GM12875 (cell line): ENCODE results near the gene PCDHGA5.
"Not testable (repeated sequence)": the region's sequence is repeated elsewhere in the genome, so short reads cannot be mapped to it uniquely, and the experiment has no call there.

ENCODE experiments used
- H3K4me3 ChIP-seq: one replicate; pipeline ENCODE4 v1.5.1; 2011; ENCODE audit warnings: low read depth, low read length, control low read depth
- TF ChIP-seq, protein P1 (sequence below): IDR thresholded peaks from 2 replicates; pipeline ENCODE4 v1.5.1; 2011; ENCODE audit warnings: low read depth, mild to moderate bottlenecking, control low read depth, inconsistent platforms, low read length, moderate library complexity, borderline replicate concordance; ENCODE audit not compliant: insufficient read depth

Gene PCDHGA5

DNA sequence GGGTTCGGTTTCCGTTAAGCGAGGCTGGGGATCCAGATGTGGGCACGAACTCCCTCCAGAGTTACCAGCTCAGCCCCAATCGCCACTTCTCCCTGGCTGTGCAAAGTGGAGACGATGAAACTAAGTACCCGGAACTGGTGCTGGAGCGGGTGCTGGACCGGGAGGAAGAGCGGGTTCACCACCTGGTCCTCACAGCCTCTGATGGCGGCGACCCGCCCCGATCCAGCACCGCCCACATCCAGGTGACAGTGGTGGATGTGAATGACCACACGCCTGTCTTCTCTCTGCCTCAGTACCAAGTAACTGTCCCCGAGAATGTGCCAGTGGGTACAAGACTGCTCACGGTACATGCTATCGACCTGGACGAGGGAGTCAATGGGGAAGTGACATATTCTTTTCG lies 19.4 kb downstream of the PCDHGA5 start:
- TF ChIP-seq, protein P1, sequence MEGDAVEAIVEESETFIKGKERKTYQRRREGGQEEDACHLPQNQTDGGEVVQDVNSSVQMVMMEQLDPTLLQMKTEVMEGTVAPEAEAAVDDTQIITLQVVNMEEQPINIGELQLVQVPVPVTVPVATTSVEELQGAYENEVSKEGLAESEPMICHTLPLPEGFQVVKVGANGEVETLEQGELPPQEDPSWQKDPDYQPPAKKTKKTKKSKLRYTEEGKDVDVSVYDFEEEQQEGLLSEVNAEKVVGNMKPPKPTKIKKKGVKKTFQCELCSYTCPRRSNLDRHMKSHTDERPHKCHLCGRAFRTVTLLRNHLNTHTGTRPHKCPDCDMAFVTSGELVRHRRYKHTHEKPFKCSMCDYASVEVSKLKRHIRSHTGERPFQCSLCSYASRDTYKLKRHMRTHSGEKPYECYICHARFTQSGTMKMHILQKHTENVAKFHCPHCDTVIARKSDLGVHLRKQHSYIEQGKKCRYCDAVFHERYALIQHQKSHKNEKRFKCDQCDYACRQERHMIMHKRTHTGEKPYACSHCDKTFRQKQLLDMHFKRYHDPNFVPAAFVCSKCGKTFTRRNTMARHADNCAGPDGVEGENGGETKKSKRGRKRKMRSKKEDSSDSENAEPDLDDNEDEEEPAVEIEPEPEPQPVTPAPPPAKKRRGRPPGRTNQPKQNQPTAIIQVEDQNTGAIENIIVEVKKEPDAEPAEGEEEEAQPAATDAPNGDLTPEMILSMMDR = no peak
- no peak overlapping the region for H3K4me3 ChIP-seq

DNA sequence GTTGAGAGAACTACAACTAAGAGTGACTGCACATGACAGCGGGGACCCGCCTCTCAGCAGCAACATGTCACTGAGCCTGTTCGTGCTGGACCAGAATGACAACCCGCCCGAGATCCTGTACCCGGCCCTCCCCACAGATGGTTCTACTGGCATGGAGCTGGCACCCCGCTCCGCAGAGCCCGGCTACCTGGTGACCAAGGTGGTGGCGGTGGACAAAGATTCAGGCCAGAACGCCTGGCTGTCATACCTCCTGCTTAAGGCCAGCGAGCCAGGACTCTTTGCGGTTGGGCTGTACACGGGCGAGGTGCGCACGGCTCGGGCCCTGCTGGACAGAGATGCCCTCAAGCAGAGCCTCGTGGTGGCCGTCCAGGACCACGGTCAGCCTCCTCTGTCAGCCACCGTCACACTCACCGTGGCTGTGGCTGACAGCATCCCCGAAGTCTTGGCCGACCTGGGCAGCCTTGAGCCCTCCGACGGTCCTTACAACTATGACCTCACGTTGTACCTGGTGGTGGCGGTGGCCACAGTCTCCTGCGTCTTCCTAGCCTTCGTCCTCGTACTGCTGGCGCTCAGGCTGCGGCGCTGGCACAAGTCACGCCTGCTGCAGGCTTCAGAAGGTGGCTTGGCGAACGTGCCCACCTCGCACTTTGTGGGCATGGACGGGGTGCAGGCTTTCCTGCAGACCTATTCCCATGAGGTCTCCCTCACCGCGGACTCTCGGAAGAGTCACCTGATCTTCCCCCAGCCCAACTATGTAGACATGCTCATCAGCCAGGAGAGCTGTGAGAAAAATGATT lies 20.7 kb downstream of the PCDHGA5 start:
- H3K4me3 ChIP-seq = no peak overlapping the region
- TF ChIP-seq, protein P1 = no peak

DNA sequence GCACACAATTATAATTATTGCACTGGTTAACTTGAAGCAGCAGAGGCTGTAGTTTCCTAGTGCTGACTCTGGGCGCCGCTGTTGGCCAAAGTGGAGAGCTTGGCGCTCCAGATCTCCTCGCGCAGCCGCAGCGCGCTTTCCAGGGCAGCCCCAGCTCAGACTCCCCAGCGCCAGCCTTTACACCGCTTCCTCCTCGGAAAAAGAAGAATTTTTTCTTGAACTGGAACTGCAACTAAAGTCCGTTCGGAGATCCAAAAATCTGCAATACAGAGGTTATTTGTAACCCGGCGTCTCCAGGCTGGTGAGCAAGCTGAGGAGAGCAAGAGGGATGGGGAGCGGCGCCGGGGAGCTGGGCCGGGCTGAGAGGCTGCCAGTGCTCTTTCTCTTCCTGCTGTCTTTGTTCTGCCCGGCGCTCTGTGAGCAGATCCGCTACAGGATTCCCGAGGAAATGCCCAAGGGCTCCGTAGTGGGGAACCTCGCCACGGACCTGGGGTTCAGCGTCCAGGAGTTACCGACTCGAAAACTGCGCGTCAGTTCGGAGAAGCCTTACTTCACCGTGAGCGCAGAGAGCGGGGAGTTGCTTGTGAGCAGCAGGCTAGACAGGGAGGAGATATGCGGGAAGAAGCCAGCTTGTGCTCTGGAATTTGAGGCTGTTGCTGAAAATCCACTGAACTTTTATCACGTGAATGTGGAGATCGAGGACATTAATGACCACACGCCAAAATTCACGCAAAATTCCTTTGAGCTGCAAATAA lies 23.8 kb downstream of the PCDHGA5 start, which contains the start of gene PCDHGB4:
Gene PCDHGB4, plus strand, starts transcription at position 142 of the 755 bp plus-strand sequence. Its CDS starts 187 bp downstream, at position 329.
- TF ChIP-seq, protein P1 = peak; percentile 31; the same call in 1 of the 2 replicates
- H3K4me3 ChIP-seq = not testable (repeated sequence)

DNA sequence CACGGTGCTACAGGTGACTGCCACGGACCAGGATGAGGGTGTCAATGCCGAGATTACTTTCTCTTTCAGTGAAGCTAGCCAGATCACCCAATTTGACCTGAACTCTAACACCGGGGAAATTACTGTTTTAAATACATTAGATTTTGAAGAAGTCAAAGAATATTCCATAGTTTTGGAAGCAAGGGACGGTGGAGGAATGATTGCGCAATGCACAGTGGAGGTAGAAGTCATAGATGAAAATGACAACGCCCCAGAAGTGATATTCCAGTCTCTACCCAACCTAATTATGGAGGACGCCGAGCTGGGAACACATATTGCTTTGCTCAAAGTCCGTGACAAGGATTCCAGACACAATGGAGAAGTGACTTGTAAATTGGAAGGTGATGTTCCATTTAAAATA lies 24.7 kb downstream of the PCDHGA5 start:
- H3K4me3 ChIP-seq = no peak overlapping the region
- TF ChIP-seq, protein P1 = no peak

DNA sequence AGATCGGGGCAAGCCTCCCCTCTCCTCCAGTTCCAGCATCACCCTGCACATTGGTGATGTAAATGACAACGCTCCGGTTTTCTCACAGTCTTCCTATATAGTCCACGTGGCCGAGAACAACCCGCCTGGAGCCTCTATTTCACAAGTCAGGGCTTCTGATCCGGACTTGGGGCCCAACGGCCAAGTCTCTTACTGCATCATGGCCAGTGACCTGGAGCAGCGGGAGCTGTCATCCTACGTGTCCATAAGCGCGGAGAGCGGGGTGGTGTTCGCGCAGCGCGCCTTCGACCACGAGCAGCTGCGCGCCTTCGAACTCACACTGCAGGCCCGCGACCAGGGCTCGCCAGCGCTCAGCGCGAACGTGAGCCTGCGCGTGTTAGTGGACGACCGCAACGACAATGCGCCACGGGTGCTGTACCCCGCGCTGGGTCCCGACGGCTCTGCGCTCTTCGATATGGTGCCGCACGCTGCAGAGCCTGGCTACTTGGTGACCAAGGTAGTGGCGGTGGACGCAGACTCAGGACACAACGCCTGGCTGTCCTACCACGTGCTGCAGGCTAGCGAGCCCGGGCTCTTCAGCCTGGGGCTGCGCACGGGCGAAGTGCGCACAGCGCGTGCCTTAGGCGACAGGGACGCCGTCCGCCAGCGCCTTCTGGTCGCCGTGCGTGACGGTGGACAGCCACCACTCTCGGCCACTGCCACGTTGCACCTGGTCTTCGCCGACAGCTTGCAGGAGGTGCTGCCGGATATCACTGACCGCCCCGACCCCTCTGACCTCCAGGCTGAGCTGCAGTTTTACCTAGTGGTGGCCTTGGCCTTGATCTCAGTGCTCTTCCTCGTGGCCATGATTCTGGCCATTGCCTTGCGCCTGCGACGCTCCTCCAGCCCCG lies 25.4 kb downstream of the PCDHGA5 start:
- TF ChIP-seq, protein P1 = no peak
- H3K4me3 ChIP-seq = no peak overlapping the region

DNA sequence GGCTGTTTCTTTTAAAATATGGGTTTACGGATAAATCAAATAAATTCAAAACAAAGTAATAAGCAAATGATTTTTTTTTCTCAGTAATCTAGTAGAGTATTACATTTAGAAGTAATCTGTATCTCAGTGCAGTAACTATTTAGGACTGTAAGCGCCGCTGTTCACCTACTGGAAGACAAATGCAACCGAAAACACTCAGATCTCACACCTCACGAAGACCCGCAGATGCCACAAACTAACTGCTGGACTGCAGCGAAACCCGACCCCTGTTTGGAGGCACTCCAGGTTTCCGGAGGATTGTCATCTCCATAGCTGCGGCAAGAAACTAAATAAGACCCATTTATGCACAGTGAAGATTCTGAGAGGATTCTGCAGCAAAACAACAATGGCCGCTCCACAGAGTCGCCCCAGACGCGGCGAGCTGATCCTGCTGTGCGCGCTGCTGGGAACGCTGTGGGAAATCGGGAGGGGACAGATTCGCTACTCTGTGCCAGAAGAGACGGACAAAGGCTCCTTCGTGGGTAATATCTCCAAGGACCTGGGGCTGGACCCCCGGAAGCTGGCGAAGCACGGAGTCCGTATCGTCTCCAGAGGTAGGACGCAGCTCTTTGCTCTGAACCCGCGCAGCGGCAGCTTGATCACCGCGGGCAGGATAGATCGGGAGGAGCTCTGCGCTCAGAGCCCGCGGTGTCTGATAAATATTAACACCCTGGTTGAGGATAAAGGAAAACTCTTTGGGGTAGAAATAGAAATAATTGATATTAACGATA lies 28.7 kb downstream of the PCDHGA5 start, which contains the start of gene PCDHGA8:
Gene PCDHGA8, plus strand, starts transcription at position 205 of the 770 bp plus-strand sequence. Its CDS starts 181 bp downstream, at position 386.
- no peak within 1 kb of the TSS for H3K4me3 ChIP-seq

More for the DNA sequence above, 28.7 kb downstream of the PCDHGA5 start, which contains the start of gene PCDHGA8:
- TF ChIP-seq, protein P1 = peak; percentile 8; the same call in 1 of the 2 replicates
